A549 (cell line): ENCODE data around the gene HGS. TPM values are rescaled to one million over a fixed set of nuclear protein-coding genes. Genes with fewer than 3 reads are reported as not detected.

Source experiments
- ATAC-seq, 2 experiments: fragments of 200-7000 bp in 1 of 2; fragments of >200 bp in 1 of 2; cut with Nextera tagmentation in 1 of 2; cut with Tn5 transposase in 1 of 2; 3 replicates each; pipeline versions ENCODE4 v1.8.0 to v1.9.1; 2018 to 2020; ENCODE audit warnings: mild to moderate bottlenecking in 1 of 2, moderate library complexity in 1 of 2
- CTCF ChIA-PET: fragments of 300-600 bp; sonication (Branson Sonifier 250); formaldehyde crosslinking; extraction: SDS; loops from one replicate; lab custom pipeline; 2021; ENCODE audit warnings: antibody characterized with exemption, inconsistent platforms; lab: Yijun Ruan, JAX
- POLR2A ChIA-PET: fragments of 350-600 bp; formaldehyde crosslinking; extraction: SDS; loops from one replicate; lab custom pipeline; 2021; ENCODE audit warnings: antibody characterized with exemption, inconsistent platforms; lab: Yijun Ruan, JAX
- DNase-seq, 2 experiments: peaks; one replicate each; pipeline versions ENCODE4 v3.0.0 to v3.0.0-alpha.2; 2011 to 2016; ENCODE audit warnings: low read depth in 1 of 2, low spot score in 1 of 2
- FAIRE-seq: peaks from 2 replicates; lab custom pipeline; 2011; peaks lifted over from hg19 to GRCh38; lab: Jason Lieb, UNC
- H3K27ac ChIP-seq, 2 experiments: fragments of >200 bp; sonication (Bioruptor Twin); formaldehyde crosslinking; 3 replicates each; pipeline ENCODE4 v1.5.1; 2016 to 2017
- H3K4me1 ChIP-seq: fragments of >200 bp; sonication (Bioruptor Twin); formaldehyde crosslinking; 3 replicates; pipeline ENCODE4 v1.6.1; 2016
- H3K4me2 ChIP-seq: fragments of >200 bp; sonication (Bioruptor Twin); formaldehyde crosslinking; 3 replicates; pipeline ENCODE4 v1.6.1; 2016
- H3K4me3 ChIP-seq: fragments of >200 bp; sonication (Bioruptor Twin); formaldehyde crosslinking; 3 replicates; pipeline ENCODE4 v1.5.1; 2016
- H3K9me3 ChIP-seq: fragments of >200 bp; sonication (Bioruptor Twin); formaldehyde crosslinking; 3 replicates; pipeline ENCODE4 v1.6.1; 2016
- CBX8 ChIP-seq: fragments of 200-600 bp; sonication (generic); IDR thresholded peaks from 2 replicates; pipeline ENCODE4 v1.6.1; 2016
- CTCF ChIP-seq: fragments of >200 bp; sonication (Bioruptor Twin); formaldehyde crosslinking; IDR thresholded peaks from 3 replicates; pipeline ENCODE4 v1.5.1; 2016
- EHF ChIP-seq: fragments of 250-450 bp; sonication (Bioruptor Pico); IDR thresholded peaks from 2 replicates; pipeline ENCODE4 v1.5.0; 2020; ENCODE audit warnings: mild to moderate bottlenecking
- EHMT2 ChIP-seq: fragments of 200-600 bp; sonication (generic); IDR thresholded peaks from 2 replicates; pipeline ENCODE4 v1.6.1; 2016; ENCODE audit warnings: antibody characterized with exemption, low read depth, mild to moderate bottlenecking, moderate library complexity
- ESRRA ChIP-seq: fragments of 150-350 bp; IDR thresholded peaks from 2 replicates; pipeline ENCODE4 v1.6.1; 2014; ENCODE audit warnings: mild to moderate bottlenecking, low read length, borderline replicate concordance
- FOSB ChIP-seq: fragments of 250-450 bp; sonication (Bioruptor Pico); IDR thresholded peaks from 2 replicates; pipeline ENCODE4 v1.5.0; 2020; ENCODE audit warnings: mild to moderate bottlenecking, moderate library complexity
- GATA3 ChIP-seq: IDR thresholded peaks from 2 replicates; pipeline ENCODE4 v1.6.1; 2012; ENCODE audit warnings: borderline replicate concordance
- HEYL ChIP-seq: fragments of 250-450 bp; sonication (Bioruptor Pico); IDR thresholded peaks from 2 replicates; pipeline ENCODE4 v1.8.0; 2021; ENCODE audit warnings: mild to moderate bottlenecking, moderate library complexity
- HOXA7 ChIP-seq: fragments of 250-450 bp; sonication (Bioruptor Pico); IDR thresholded peaks from 2 replicates; pipeline ENCODE4 v1.5.0; 2020; ENCODE audit warnings: mild to moderate bottlenecking, moderate library complexity
- HOXB5 ChIP-seq: fragments of 250-450 bp; sonication (Bioruptor Pico); IDR thresholded peaks from 2 replicates; pipeline ENCODE4 v1.5.0; 2020; ENCODE audit warnings: mild to moderate bottlenecking, moderate library complexity
- JUN ChIP-seq, 2 experiments: fragments of >200 bp; sonication (Bioruptor Twin); formaldehyde crosslinking; IDR thresholded peaks; 2 replicates in 1 of 2; 3 replicates in 1 of 2; pipeline ENCODE4 v1.6.1; 2016 to 2017
- JUNB ChIP-seq: fragments of >200 bp; sonication (Bioruptor Twin); formaldehyde crosslinking; IDR thresholded peaks from 2 replicates; pipeline ENCODE4 v1.6.1; 2016
- KDM1A ChIP-seq: fragments of 200-600 bp; sonication (generic); IDR thresholded peaks from 2 replicates; pipeline ENCODE4 v1.6.1; 2016; ENCODE audit warnings: low read depth, mild to moderate bottlenecking
- MAZ ChIP-seq: fragments of 150-350 bp; IDR thresholded peaks from 2 replicates; pipeline ENCODE4 v1.6.1; 2014; ENCODE audit warnings: antibody characterized with exemption, low read depth, low read length, borderline replicate concordance
- MYC ChIP-seq: IDR thresholded peaks from 2 replicates; pipeline ENCODE4 v1.6.1; 2012; ENCODE audit warnings: mild to moderate bottlenecking, inconsistent platforms, low read length, improper control_type of control experiment, borderline replicate concordance
- PBX3 ChIP-seq: IDR thresholded peaks from 2 replicates; pipeline ENCODE4 v1.6.1; 2012
- POLR2AphosphoS2 ChIP-seq: conservative IDR thresholded peaks from 2 replicates; pipeline ENCODE4 v1.6.1; 2012; ENCODE audit warnings: low read length, improper control_type of control experiment, inconsistent platforms
- RCOR1 ChIP-seq: fragments of 150-350 bp; IDR thresholded peaks from 2 replicates; pipeline ENCODE4 v1.6.1; 2014; ENCODE audit warnings: antibody characterized with exemption, low read length, low read depth
- RNF2 ChIP-seq: fragments of 200-600 bp; sonication (generic); IDR thresholded peaks from 2 replicates; pipeline ENCODE4 v1.6.1; 2016; ENCODE audit warnings: low read depth, mild to moderate bottlenecking, antibody characterized with exemption, moderate library complexity, borderline replicate concordance
- SMC3 ChIP-seq: fragments of >200 bp; sonication (Bioruptor Twin); formaldehyde crosslinking; IDR thresholded peaks from 3 replicates; pipeline ENCODE4 v1.6.1; 2018; ENCODE audit warnings: inconsistent platforms
- TFCP2L1 ChIP-seq: fragments of 250-450 bp; sonication (Bioruptor Pico); IDR thresholded peaks from 2 replicates; pipeline ENCODE4 v1.5.0; 2021; ENCODE audit warnings: mild to moderate bottlenecking
- ZC3H11A ChIP-seq: fragments of 450-650 bp; IDR thresholded peaks from 2 replicates; pipeline ENCODE4 v1.6.1; 2014; ENCODE audit warnings: antibody characterized with exemption, mild to moderate bottlenecking
- ZNF302 ChIP-seq: fragments of 250-450 bp; sonication (Bioruptor Pico); IDR thresholded peaks from 2 replicates; pipeline ENCODE4 v1.9.0; 2021; ENCODE audit warnings: inconsistent platforms, mild to moderate bottlenecking, moderate library complexity
- ZSCAN20 ChIP-seq: fragments of 250-450 bp; sonication (Bioruptor Pico); IDR thresholded peaks from 2 replicates; pipeline ENCODE4 v1.8.0; 2022; ENCODE audit warnings: mild to moderate bottlenecking, moderate library complexity
- WGBS: methylation state at CpG from one replicate; pipeline ENCODE4 v1.1.6; 2017; ENCODE audit errors: missing lambda C conversion rate; 5-methylcytosine and 5-hydroxymethylcytosine counted together
- polyA plus RNA-seq, 4 experiments: library from polyadenylated mRNA; depleted of rRNA in 3 of 4; stranded (reverse); fragments of >200 nt; fragmentation: RNase III in 1 of 4; extraction: RNeasy Plus Mini Kit Qiagen cat#74134 plus additional on column Dnase treatment in 1 of 4; gene quantifications; 2 replicates in 3 of 4; 3 replicates in 1 of 4; pipeline ENCODE4 v1.2.3, GENCODE V29; 2011 to 2017

HGS gene
- polyA plus RNA-seq, 2 of the 4 experiments (the other 2 are of a cell fraction) = 85.9 to 130 TPM

- POLR2A ChIA-PET = interaction anchor here (1.0 kb wide), 1 partner anchor 13 kb away, joined by 4 read pairs; the partner anchor contains the start of genes CCDC137 and OXLD1
- TF ChIP-seq HOXA7 (CRISPR knock-in tag) = no peak
- no peak for TF ChIP-seq ZC3H11A
- no peak for TF ChIP-seq CBX8
- TF ChIP-seq RCOR1 = no peak
- no peak for TF ChIP-seq ZNF302
- no peak for TF ChIP-seq KDM1A
- TF ChIP-seq CTCF = no peak
- TF ChIP-seq HEYL (CRISPR knock-in tag) = no peak
- no peak for TF ChIP-seq JUN (IDR thresholded peaks at IDR 0.05)
- TF ChIP-seq EHF (CRISPR knock-in tag) = no peak
- no peak for TF ChIP-seq GATA3
- no peak for TF ChIP-seq SMC3
- no peak for TF ChIP-seq MAZ
- FAIRE-seq (no peak), ATAC-seq (no peak), DNase-seq (no peak)
- CTCF ChIA-PET = interaction anchor here (1.1 to 1.4 kb wide), 2 partner anchors 13 to 53 kb away, joined by 3 to 8 read pairs; no protein-coding TSS in a partner anchor
- Histone ChIP-seq H3K27ac (no peak overlapping the region), H3K4me3 (no peak overlapping the region), H3K9me3 (no peaks in the 10 kb centered on the region), H3K4me1 (peaks cover 14% of the 10 kb centered on the region), H3K4me2 (no peak overlapping the region)
- WGBS = 85% methylated on average over 27 of the region's 27 CpGs
These were observed 30.7 kb upstream of the HGS start for GRCh38 chr17:81652906-81653771.

DNA sequence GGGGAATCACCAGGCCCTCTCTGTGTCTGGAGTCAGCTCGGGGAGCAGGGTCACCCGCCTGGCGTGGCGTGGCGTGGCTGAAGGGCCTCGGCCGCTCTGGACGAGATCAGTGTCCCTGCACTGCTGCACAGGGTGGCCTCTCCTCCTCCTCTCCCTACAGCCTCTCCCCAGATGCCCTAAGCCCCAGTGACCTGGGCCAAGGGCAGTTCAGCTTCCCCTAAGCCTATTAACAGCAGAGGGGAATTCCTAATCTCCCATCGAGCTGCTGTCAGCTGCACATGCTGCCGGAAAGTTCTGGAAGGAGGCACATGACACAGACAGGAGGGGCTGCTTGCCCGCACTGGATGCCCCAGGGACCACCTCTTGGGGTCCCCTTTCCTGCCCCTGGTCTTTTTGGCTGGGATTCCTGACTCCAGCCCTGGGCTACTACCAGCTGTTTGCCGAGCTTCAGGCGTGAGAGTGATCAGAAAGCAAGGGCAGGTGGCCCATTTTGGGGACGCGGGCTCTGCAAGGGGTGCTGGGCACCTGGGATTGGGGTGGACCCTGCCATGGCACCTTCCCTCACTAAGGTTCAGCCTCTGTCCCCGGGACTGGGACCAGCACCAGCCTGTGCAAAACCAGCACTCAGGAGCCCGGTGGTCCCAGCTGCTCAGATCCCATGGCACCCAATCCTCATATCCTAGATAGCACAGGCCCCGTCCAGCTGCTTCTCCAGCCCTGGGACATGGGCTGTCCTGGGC lies 28.3 kb upstream of the HGS start:
- POLR2A ChIA-PET = interaction anchor here (1.0 to 1.4 kb wide), 2 partner anchors 11 to 19 kb away, joined by 3 read pairs; partner anchors contain the start of genes CCDC137, NPLOC4 and TSPAN10
- WGBS = 85% methylated on average over 18 of the region's 18 CpGs

More for the DNA sequence above, 28.3 kb upstream of the HGS start:
- Histone ChIP-seq H3K4me3 (no peak overlapping the region), H3K9me3 (no peaks in the 10 kb centered on the region), H3K4me2 (no peak overlapping the region), H3K27ac (peak overlapping the region in 1 of 2 experiments; percentile 2; a peak in 1 of 6 replicates), H3K4me1 (peaks cover 14% of the 10 kb centered on the region)
- CTCF ChIA-PET = interaction anchor here (0.8 to 3.4 kb wide), 7 partner anchors 10 to 54 kb away, joined by 3 to 17 read pairs (median 4); no protein-coding TSS in a partner anchor
- DNase-seq = no peak
- TF ChIP-seq CTCF (no peak), GATA3 (no peak), ZSCAN20 (CRISPR knock-in tag) (no peak), MYC (no peak), JUN (IDR thresholded peaks at IDR 0.05) (no peak), EHMT2 (no peak), ZNF302 (no peak), HOXA7 (CRISPR knock-in tag) (no peak), EHF (CRISPR knock-in tag) (no peak), CBX8 (no peak), FOSB (CRISPR knock-in tag) (no peak), HOXB5 (CRISPR knock-in tag) (no peak), PBX3 (no peak), RNF2 (no peak), RCOR1 (no peak), JUNB (no peak), POLR2AphosphoS2 (no peak), ESRRA (no peak), HEYL (CRISPR knock-in tag) (no peak), TFCP2L1 (CRISPR knock-in tag) (no peak)
- peak in 1 of 2 experiments; percentile 4; a peak in 1 of 6 replicates for ATAC-seq
- no peak for FAIRE-seq
